Thoracic aorta (tissue), 2 donors: Measurements from ENCODE around the gene SGCG. TPM values are rescaled to one million over a fixed set of nuclear protein-coding genes. Genes with fewer than 3 reads are reported as not detected.

Source experiments
- ATAC-seq: fragments of 150-250 bp; one replicate; pipeline ENCODE4 v1.8.0; 2017; ENCODE audit warnings: low read depth; ENCODE audit not compliant: insufficient number of reproducible peaks, low FRiP score
- DNase-seq: peaks from one replicate; pipeline ENCODE4 v3.0.0-alpha.2; 2020; ENCODE audit warnings: low spot score
- H3K27ac ChIP-seq, 2 donors: fragments of 200-600 bp; sonication (generic); 1 replicate in 1 of 2; 2 replicates in 1 of 2; pipeline ENCODE4 v1.5.1; 2016; ENCODE audit warnings: mild to moderate bottlenecking in 2 of 2, moderate library complexity in 2 of 2
- H3K27me3 ChIP-seq: fragments of 200-600 bp; sonication (generic); replicated peaks from 2 replicates; pipeline ENCODE4 v1.6.0; 2016; ENCODE audit warnings: mild to moderate bottlenecking; ENCODE audit not compliant: insufficient read depth
- H3K36me3 ChIP-seq: fragments of 200-600 bp; sonication (generic); one replicate; pipeline ENCODE4 v1.5.1; 2016
- H3K4me1 ChIP-seq, 2 donors: fragments of 200-600 bp; sonication (generic); 1 replicate in 1 of 2; 2 replicates in 1 of 2; pipeline versions ENCODE4 v1.5.1 to v1.6.0; 2016; ENCODE audit warnings: low read depth in 2 of 2, mild to moderate bottlenecking in 1 of 2; ENCODE audit not compliant: control insufficient read depth in 1 of 2
- H3K4me3 ChIP-seq: fragments of 200-600 bp; sonication (generic); 2 replicates; pipeline ENCODE4 v1.5.1; 2016; ENCODE audit warnings: mild to moderate bottlenecking
- H3K9me3 ChIP-seq: fragments of 200-600 bp; sonication (generic); 2 replicates; pipeline ENCODE4 v1.5.1; 2016
- CTCF ChIP-seq: fragments of 200-600 bp; sonication (generic); IDR thresholded peaks from one replicate; pipeline ENCODE4 v1.5.1; 2019; ENCODE audit warnings: antibody characterized with exemption
- total RNA-seq, 2 donors: library from RNA; depleted of rRNA; stranded (reverse); fragments of >200 nt; gene quantifications; one replicate each; pipeline versions ENCODE4 v1.1.0 to v1.2.3, GENCODE V29; 2016

SGCG gene
- total RNA-seq, 2 donors from 2014 or later, result 2.0 to 3.4 TPM

DNA sequence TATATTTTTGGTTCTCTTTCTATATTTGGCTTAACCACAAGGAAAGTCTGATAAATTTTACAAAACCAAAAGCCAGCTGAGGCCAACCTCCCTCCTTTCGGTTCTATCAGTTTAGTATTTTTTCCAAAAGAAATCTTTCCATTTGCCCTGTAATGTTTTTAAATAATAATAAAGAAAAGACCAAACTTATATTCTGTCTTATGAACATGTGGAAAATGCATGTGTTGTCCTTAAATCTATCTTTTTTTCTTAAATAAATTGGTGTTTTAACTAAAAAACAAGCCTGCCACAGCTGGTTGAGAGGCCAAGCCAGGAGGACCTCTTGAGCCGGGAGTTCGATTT lies 139.1 kb downstream of the SGCG start:
- H3K27me3 ChIP-seq, result no peaks in the 10 kb centered on the region
- no peaks in the 10 kb centered on the region for H3K9me3 ChIP-seq
- H3K4me1 ChIP-seq, result peaks cover 15 to 34% of the 10 kb centered on the region in 2 donors
- no peak for ATAC-seq
- no peak for TF ChIP-seq CTCF
- DNase-seq, result no peak
- no peak overlapping the region for H3K4me3 ChIP-seq
- H3K36me3 ChIP-seq, result no peaks in the 10 kb centered on the region
- peak overlapping the region; percentile 75 to 80 for H3K27ac ChIP-seq

GRCh38 chr13:23320926-23321534 lies 140.3 kb downstream of the SGCG start:
- H3K27ac ChIP-seq, result peak overlapping the region; percentile 75 to 80
- no peak for ATAC-seq

GRCh38 chr13:23321535-23322241 lies 140.9 kb downstream of the SGCG start:
- peaks cover 15 to 34% of the 10 kb centered on the region in 2 donors for H3K4me1 ChIP-seq
- no peaks in the 10 kb centered on the region for H3K9me3 ChIP-seq
- peak overlapping the region; percentile 60 for H3K4me3 ChIP-seq
- H3K27me3 ChIP-seq, result no peaks in the 10 kb centered on the region
- peak overlapping the region; percentile 75 to 80 for H3K27ac ChIP-seq
- TF ChIP-seq CTCF, result no peak
- no peaks in the 10 kb centered on the region for H3K36me3 ChIP-seq
- DNase-seq (peak; percentile 63), ATAC-seq (peak; percentile 82)

More at GRCh38 chr13:23320926-23321534, 140.3 kb downstream of the SGCG start:
- DNase-seq, result no peak
- peaks cover 15 to 34% of the 10 kb centered on the region in 2 donors for H3K4me1 ChIP-seq
- H3K9me3 ChIP-seq, result no peaks in the 10 kb centered on the region
- H3K4me3 ChIP-seq, result peak overlapping the region; percentile 60
- H3K36me3 ChIP-seq, result no peaks in the 10 kb centered on the region
- H3K27me3 ChIP-seq, result no peaks in the 10 kb centered on the region
- TF ChIP-seq CTCF, result no peak

DNA sequence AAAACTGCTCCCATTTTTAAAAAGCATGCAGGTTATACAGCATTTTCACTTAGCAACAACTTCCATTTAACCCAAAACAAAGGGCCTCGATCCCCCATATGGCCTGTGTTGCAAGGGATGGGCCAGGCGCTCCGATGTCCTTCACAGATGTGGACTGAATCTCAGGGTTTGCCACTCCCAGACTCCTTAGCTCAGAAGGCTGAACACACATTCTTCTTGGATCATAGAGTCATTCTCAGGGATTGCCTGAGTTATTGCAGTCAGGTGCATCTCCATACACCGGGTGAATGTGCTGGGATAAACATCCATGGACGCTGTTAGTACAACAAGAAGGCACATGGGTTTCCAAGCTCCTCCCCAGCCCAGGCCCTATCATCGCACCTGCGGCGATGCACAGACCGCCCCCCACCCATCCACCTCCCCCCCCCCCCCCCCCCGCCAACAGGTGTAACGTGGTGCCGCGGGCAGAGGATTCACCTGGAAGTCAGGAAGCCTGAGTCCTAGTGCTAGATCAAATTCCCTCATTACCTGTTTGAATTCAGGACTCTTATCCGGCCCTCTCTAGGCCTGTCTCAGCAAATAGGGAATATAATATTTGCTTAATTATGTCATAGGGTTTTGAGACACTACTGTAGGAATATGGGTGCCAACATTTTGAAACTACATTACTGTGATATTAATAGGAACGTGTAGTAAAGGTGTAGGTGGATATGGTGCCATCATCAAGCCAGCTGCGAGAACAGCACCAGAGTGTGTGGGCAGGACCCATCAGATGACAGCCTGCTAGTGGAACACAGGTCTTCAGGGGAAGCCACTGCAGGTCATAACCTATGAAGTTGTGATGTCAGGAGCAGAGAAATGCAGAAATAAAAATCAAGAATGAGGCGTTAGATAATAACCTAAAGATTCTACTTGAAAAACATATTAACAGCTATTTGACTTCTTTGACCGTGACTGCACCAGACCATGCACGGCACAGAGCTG lies 141.9 kb downstream of the SGCG start:
- Histone ChIP-seq H3K4me1 (peaks cover 15 to 34% of the 10 kb centered on the region in 2 donors), H3K9me3 (no peaks in the 10 kb centered on the region), H3K27me3 (no peaks in the 10 kb centered on the region), H3K27ac (peak overlapping the region; percentile 75 to 80), H3K4me3 (peak overlapping the region; percentile 60), H3K36me3 (no peaks in the 10 kb centered on the region)
- DNase-seq (no peak), ATAC-seq (no peak)
- TF ChIP-seq CTCF, result no peak
